Esophagus muscularis mucosa (tissue), 4 donors: ENCODE measurements around the gene NPRL2. TPM values are rescaled to one million over a fixed set of nuclear protein-coding genes. Genes with fewer than 3 reads are reported as not detected.

ENCODE experiments used
- DNase-seq: peaks from one replicate; pipeline ENCODE4 v3.0.0-alpha.2; 2017; ENCODE audit errors: extremely low spot score
- H3K27ac ChIP-seq, 4 donors: fragments of 200-600 bp; sonication (generic); replicated peaks in 1 of 4; 1 replicate in 3 of 4; 2 replicates in 1 of 4; pipeline ENCODE4 v1.5.1; 2016 to 2019; ENCODE audit warnings: mild to moderate bottlenecking in 1 of 4
- H3K27me3 ChIP-seq, 4 donors: fragments of 200-600 bp; sonication (generic); one replicate each; pipeline versions ENCODE4 v1.5.1 to v1.6.0; 2016 to 2019
- H3K36me3 ChIP-seq, 4 donors: fragments of 200-600 bp; sonication (generic); one replicate each; pipeline ENCODE4 v1.5.1; 2016 to 2019
- H3K4me1 ChIP-seq, 4 donors: fragments of 200-600 bp; sonication (generic); one replicate each; pipeline ENCODE4 v1.5.1; 2016 to 2019
- H3K4me3 ChIP-seq, 4 donors: fragments of 200-600 bp; sonication (generic); 1 replicate in 2 of 4; 2 replicates in 2 of 4; pipeline ENCODE4 v1.5.1; 2016 to 2019; ENCODE audit warnings: mild to moderate bottlenecking in 4 of 4, moderate library complexity in 1 of 4
- H3K9me3 ChIP-seq, 4 donors: fragments of 200-600 bp; sonication (generic); 1 replicate in 3 of 4; 2 replicates in 1 of 4; pipeline ENCODE4 v1.5.1; 2016 to 2019
- EP300 ChIP-seq: sonication (generic); formaldehyde crosslinking; IDR thresholded peaks from one replicate; pipeline ENCODE4 v1.6.1; 2017; ENCODE audit warnings: antibody characterized with exemption
- POLR2A ChIP-seq: fragments of 450-650 bp; IDR thresholded peaks from one replicate; pipeline ENCODE4 v1.6.1; 2017; ENCODE audit warnings: antibody characterized with exemption, moderate library complexity, mild to moderate bottlenecking, low read depth
- POLR2AphosphoS5 ChIP-seq, 2 donors: sonication (generic); formaldehyde crosslinking; IDR thresholded peaks; one replicate each; pipeline ENCODE4 v1.6.1; 2017; ENCODE audit warnings: antibody characterized with exemption in 2 of 2
- WGBS: methylation state at CpG from one replicate; pipeline ENCODE4 v1.1.5; 2018; 5-methylcytosine and 5-hydroxymethylcytosine counted together
- intact Hi-C: fragments of 100-400 bp; cut with DNase I; formaldehyde crosslinking; loops from one replicate; pipeline ENCODE4 v1.15.1; 2023
- total RNA-seq, 4 donors: library from RNA; depleted of rRNA; stranded (reverse); fragments of >200 nt; gene quantifications; one replicate each; pipeline versions ENCODE4 v1.1.0 to v1.2.1, GENCODE V29; 2016
- TF ChIP-seq, protein P1 (sequence below), 3 experiments: fragments of 200-600 bp in 2 of 3; fragments of 450-650 bp in 1 of 3; sonication (generic) in 2 of 3; IDR thresholded peaks; one replicate each; pipeline ENCODE4 v1.5.1; 2017 to 2019; ENCODE audit warnings: antibody characterized with exemption in 3 of 3, mild to moderate bottlenecking in 2 of 3, moderate library complexity in 1 of 3

Gene NPRL2
- total RNA-seq, 4 donors from 2014 or later, result 10.4 to 16.7 (median 14.2) TPM

- no peaks in the 10 kb centered on the region for H3K27me3 ChIP-seq
- WGBS, result 90% methylated on average over 14 of the region's 32 CpGs
- peak overlapping the region; percentile 28 to 53 (median 36) for H3K4me3 ChIP-seq
- peaks cover 27 to 55% (median 52%) of the 10 kb centered on the region in 4 donors for H3K4me1 ChIP-seq
- intact Hi-C loops, result no loop called here
- no peak for DNase-seq
- no peaks in the 10 kb centered on the region for H3K9me3 ChIP-seq
- peak overlapping the region; percentile 64 to 91 (median 70) for H3K27ac ChIP-seq
- H3K36me3 ChIP-seq, result peaks cover 0 to 4% (median 0%) of the 10 kb centered on the region in 4 donors
- no peak for TF ChIP-seq EP300
- TF ChIP-seq, protein P1, sequence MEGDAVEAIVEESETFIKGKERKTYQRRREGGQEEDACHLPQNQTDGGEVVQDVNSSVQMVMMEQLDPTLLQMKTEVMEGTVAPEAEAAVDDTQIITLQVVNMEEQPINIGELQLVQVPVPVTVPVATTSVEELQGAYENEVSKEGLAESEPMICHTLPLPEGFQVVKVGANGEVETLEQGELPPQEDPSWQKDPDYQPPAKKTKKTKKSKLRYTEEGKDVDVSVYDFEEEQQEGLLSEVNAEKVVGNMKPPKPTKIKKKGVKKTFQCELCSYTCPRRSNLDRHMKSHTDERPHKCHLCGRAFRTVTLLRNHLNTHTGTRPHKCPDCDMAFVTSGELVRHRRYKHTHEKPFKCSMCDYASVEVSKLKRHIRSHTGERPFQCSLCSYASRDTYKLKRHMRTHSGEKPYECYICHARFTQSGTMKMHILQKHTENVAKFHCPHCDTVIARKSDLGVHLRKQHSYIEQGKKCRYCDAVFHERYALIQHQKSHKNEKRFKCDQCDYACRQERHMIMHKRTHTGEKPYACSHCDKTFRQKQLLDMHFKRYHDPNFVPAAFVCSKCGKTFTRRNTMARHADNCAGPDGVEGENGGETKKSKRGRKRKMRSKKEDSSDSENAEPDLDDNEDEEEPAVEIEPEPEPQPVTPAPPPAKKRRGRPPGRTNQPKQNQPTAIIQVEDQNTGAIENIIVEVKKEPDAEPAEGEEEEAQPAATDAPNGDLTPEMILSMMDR (IDR thresholded peaks at IDR 0.05), result no peak
- TF ChIP-seq POLR2AphosphoS5 (IDR thresholded peaks at IDR 0.05), result no peak
- no peak for TF ChIP-seq POLR2A
Observed at GRCh38 chr3:50302095-50303012, 48.2 kb downstream of the NPRL2 start.

- H3K36me3 ChIP-seq, result peaks cover 0 to 9% (median 2%) of the 10 kb centered on the region in 4 donors
- H3K27ac ChIP-seq, result peak overlapping the region; percentile 86 to 93 (median 92)
- no peak for TF ChIP-seq POLR2A
- TF ChIP-seq, protein P1 (IDR thresholded peaks at IDR 0.05), result no peak
- no peak for TF ChIP-seq POLR2AphosphoS5 (IDR thresholded peaks at IDR 0.05)
- TF ChIP-seq EP300, result no peak
- H3K4me3 ChIP-seq, result peak overlapping the region in 3 of 4 donors; percentile 70 to 74 (median 74)
- peaks cover 27 to 56% (median 52%) of the 10 kb centered on the region in 4 donors for H3K4me1 ChIP-seq
- H3K9me3 ChIP-seq, result no peaks in the 10 kb centered on the region
- intact Hi-C loops, result no loop called here
- 91% methylated on average over 6 of the region's 6 CpGs for WGBS
- H3K27me3 ChIP-seq, result no peaks in the 10 kb centered on the region
- no peak for DNase-seq
Observed at GRCh38 chr3:50300681-50301254, 49.8 kb downstream of the NPRL2 start.

- intact Hi-C loops, result no loop called here
- 48% methylated on average over 12 of the region's 12 CpGs for WGBS
- Histone ChIP-seq H3K36me3 (peaks cover 0 to 9% (median 2%) of the 10 kb centered on the region in 4 donors), H3K27ac (peak overlapping the region; percentile 86 to 93 (median 92)), H3K9me3 (no peaks in the 10 kb centered on the region), H3K4me1 (peaks cover 27 to 56% (median 52%) of the 10 kb centered on the region in 4 donors), H3K4me3 (peak overlapping the region; percentile 67 to 74 (median 72)), H3K27me3 (no peaks in the 10 kb centered on the region)
- TF ChIP-seq POLR2A (no peak), POLR2AphosphoS5 (IDR thresholded peaks at IDR 0.05) (no peak), EP300 (no peak)
- TF ChIP-seq, protein P1 (IDR thresholded peaks at IDR 0.05), result no peak
- no peak for DNase-seq
Observed at GRCh38 chr3:50299929-50300680, 50.5 kb downstream of the NPRL2 start.

DNA sequence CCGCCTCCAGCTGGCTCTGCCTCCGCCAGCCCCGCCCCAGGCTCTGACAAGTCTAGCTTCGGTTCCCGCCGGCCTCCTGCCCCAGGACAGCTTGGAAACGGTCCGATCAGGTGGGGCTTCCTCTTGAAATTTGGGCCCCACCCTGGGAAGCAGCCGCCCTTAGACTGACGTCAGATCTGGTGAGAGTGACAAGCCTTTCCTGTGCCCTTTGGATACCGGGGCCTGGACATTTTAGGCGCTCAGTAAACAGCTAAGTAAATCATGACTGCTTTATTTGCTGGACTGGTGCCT is 51.0 kb downstream of the NPRL2 start:
- Histone ChIP-seq H3K27ac (peak overlapping the region; percentile 86 to 93 (median 92)), H3K27me3 (no peaks in the 10 kb centered on the region), H3K4me1 (peaks cover 27 to 56% (median 52%) of the 10 kb centered on the region in 4 donors), H3K9me3 (no peaks in the 10 kb centered on the region), H3K4me3 (peak overlapping the region; percentile 67 to 74 (median 72)), H3K36me3 (peaks cover 0 to 9% (median under 1%) of the 10 kb centered on the region in 4 donors)
- DNase-seq, result no peak
- WGBS, result 2% methylated on average over 12 of the region's 12 CpGs
- intact Hi-C loops, result no loop called here
- TF ChIP-seq EP300 (no peak), POLR2AphosphoS5 (IDR thresholded peaks at IDR 0.05) (no peak), POLR2A (no peak)
- TF ChIP-seq, protein P1 (IDR thresholded peaks at IDR 0.05), result no peak
